ENCODE measurements around the gene PCDHA1.

- TF ChIP-seq EZH2 (IDR thresholded peaks at IDR 0.05; ENCODE audit: borderline replicate concordance, low read depth, low read length, severe bottlenecking) (no peak), POLR2A (IDR thresholded peaks at IDR 0.05; ENCODE audit: low read depth, low read length) (no peak), POLR2AphosphoS5 (IDR thresholded peaks at IDR 0.05; ENCODE audit: insufficient read depth, low read depth, low read length) (no peak), GATA2 (IDR thresholded peaks at IDR 0.05; ENCODE audit: insufficient read depth, insufficient read length, low read depth, low read length) (no peak), MYC (IDR thresholded peaks at IDR 0.05; ENCODE audit: low read depth, low read length) (no peak), MAX (IDR thresholded peaks at IDR 0.05; ENCODE audit: insufficient read depth, insufficient read length) (no peak), JUN (IDR thresholded peaks at IDR 0.05; ENCODE audit: borderline replicate concordance, insufficient read depth, insufficient read length, low read depth) (no peak)
- TF ChIP-seq, protein P1, sequence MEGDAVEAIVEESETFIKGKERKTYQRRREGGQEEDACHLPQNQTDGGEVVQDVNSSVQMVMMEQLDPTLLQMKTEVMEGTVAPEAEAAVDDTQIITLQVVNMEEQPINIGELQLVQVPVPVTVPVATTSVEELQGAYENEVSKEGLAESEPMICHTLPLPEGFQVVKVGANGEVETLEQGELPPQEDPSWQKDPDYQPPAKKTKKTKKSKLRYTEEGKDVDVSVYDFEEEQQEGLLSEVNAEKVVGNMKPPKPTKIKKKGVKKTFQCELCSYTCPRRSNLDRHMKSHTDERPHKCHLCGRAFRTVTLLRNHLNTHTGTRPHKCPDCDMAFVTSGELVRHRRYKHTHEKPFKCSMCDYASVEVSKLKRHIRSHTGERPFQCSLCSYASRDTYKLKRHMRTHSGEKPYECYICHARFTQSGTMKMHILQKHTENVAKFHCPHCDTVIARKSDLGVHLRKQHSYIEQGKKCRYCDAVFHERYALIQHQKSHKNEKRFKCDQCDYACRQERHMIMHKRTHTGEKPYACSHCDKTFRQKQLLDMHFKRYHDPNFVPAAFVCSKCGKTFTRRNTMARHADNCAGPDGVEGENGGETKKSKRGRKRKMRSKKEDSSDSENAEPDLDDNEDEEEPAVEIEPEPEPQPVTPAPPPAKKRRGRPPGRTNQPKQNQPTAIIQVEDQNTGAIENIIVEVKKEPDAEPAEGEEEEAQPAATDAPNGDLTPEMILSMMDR (IDR thresholded peaks at IDR 0.05; ENCODE audit: extremely low read depth in 1 of 2, insufficient read depth in 1 of 2, low read depth in 1 of 2, low read length in 2 of 2): no peak
Measured at GRCh38 chr5:140767444-140767843, 18.5 kb upstream of the PCDHA1 start.
